Measurements from ENCODE around the gene ST8SIA6.

ST8SIA6 gene

DNA sequence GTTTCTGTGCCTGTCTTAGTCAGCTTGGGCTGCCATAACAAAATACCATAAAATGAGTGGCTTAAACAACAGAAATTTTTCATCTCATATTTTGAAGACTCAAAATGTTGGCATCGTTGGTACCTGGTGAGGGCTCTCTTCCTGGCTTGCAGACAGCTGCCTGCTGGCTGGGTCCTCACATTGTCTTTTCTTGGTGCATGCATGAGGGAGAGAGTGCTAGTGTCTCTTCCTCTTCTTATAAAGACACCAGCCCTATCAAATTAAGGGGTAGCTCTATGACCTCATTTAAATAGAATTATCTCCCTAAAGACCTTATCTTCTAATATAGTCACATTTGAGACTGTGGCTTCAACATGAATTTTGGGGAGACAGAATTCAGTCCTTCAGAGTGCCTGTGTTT, 39.9 kb downstream of the ST8SIA6 start:
- no peaks in the 10 kb centered on the region for H3K36me3 ChIP-seq (replicated peaks; ENCODE audit: insufficient read depth, low read length)
- H3K27ac ChIP-seq (ENCODE audit: low read length), result no peak overlapping the region
- H3K79me2 ChIP-seq (ENCODE audit: low read length), result no peaks in the 10 kb centered on the region
- no peak overlapping the region for H3K4me3 ChIP-seq (ENCODE audit: low read length)
- no peak overlapping the region for H2AFZ ChIP-seq (ENCODE audit: low read length)
- no peaks in the 10 kb centered on the region for H3K9me2 ChIP-seq (replicated peaks; ENCODE audit: insufficient read depth, low read length)
- DNase-seq, result no peak
- H3K9me3 ChIP-seq (replicated peaks; ENCODE audit: insufficient read depth, low read length), result no peaks in the 10 kb centered on the region
- no peaks in the 10 kb centered on the region for H4K20me1 ChIP-seq (ENCODE audit: insufficient read depth, low read length)
- no peak overlapping the region for H3K4me2 ChIP-seq (ENCODE audit: low read depth, low read length)
- no peaks in the 10 kb centered on the region for H3K4me1 ChIP-seq (ENCODE audit: low read length)
- no peaks in the 10 kb centered on the region for H3K27me3 ChIP-seq (replicated peaks; ENCODE audit: insufficient read depth, low read length)
- no peak overlapping the region for H3K9ac ChIP-seq (ENCODE audit: low read length)
- no peaks in the 10 kb centered on the region for H3F3A ChIP-seq (ENCODE audit: insufficient read depth, low read length)
- TF ChIP-seq, protein P1, sequence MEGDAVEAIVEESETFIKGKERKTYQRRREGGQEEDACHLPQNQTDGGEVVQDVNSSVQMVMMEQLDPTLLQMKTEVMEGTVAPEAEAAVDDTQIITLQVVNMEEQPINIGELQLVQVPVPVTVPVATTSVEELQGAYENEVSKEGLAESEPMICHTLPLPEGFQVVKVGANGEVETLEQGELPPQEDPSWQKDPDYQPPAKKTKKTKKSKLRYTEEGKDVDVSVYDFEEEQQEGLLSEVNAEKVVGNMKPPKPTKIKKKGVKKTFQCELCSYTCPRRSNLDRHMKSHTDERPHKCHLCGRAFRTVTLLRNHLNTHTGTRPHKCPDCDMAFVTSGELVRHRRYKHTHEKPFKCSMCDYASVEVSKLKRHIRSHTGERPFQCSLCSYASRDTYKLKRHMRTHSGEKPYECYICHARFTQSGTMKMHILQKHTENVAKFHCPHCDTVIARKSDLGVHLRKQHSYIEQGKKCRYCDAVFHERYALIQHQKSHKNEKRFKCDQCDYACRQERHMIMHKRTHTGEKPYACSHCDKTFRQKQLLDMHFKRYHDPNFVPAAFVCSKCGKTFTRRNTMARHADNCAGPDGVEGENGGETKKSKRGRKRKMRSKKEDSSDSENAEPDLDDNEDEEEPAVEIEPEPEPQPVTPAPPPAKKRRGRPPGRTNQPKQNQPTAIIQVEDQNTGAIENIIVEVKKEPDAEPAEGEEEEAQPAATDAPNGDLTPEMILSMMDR (IDR thresholded peaks at IDR 0.05; ENCODE audit: low read length), result no peak
- no peak for TF ChIP-seq EZH2 (optimal IDR thresholded peaks at IDR 0.05; ENCODE audit: low read depth, low read length)
- TF ChIP-seq EZH2phosphoT487 (IDR thresholded peaks at IDR 0.05; ENCODE audit: low read length), result no peak

DNA sequence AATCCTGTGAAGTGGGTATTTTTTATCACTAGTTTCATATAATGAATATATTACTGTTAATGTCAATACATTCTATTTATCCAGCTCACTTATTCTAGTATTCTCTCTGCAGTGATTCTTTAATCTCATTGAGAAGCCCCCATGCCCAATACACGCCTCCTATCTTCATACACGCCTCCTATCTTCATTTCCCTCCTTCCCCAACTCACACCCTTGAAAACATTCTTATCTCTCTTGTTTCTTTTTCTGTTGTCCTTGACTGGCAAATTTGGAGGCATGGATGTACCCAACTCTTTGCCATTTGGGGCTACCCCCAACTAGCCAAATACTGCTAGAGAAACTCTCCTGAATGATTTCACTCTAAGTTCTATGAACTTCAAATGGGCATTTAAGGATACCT, 40.5 kb downstream of the ST8SIA6 start:
- H3K79me2 ChIP-seq (ENCODE audit: low read length), result no peaks in the 10 kb centered on the region
- H3K4me1 ChIP-seq (ENCODE audit: low read length), result no peaks in the 10 kb centered on the region
- no peaks in the 10 kb centered on the region for H3K27me3 ChIP-seq (replicated peaks; ENCODE audit: insufficient read depth, low read length)
- H3K9me3 ChIP-seq (replicated peaks; ENCODE audit: insufficient read depth, low read length), result no peaks in the 10 kb centered on the region
- H3K27ac ChIP-seq (ENCODE audit: low read length), result no peak overlapping the region
- no peak for DNase-seq
- H3K36me3 ChIP-seq (replicated peaks; ENCODE audit: insufficient read depth, low read length), result no peaks in the 10 kb centered on the region
- H3K4me3 ChIP-seq (ENCODE audit: low read length), result no peak overlapping the region
- no peak for TF ChIP-seq EZH2phosphoT487 (IDR thresholded peaks at IDR 0.05; ENCODE audit: low read length)
- TF ChIP-seq EZH2 (optimal IDR thresholded peaks at IDR 0.05; ENCODE audit: low read depth, low read length), result no peak
- TF ChIP-seq, protein P1 (IDR thresholded peaks at IDR 0.05; ENCODE audit: low read length), result no peak
- H3F3A ChIP-seq (ENCODE audit: insufficient read depth, low read length), result no peaks in the 10 kb centered on the region
- H3K4me2 ChIP-seq (ENCODE audit: low read depth, low read length), result no peak overlapping the region
- no peak overlapping the region for H2AFZ ChIP-seq (ENCODE audit: low read length)
- no peaks in the 10 kb centered on the region for H4K20me1 ChIP-seq (ENCODE audit: insufficient read depth, low read length)
- no peak overlapping the region for H3K9ac ChIP-seq (ENCODE audit: low read length)
- H3K9me2 ChIP-seq (replicated peaks; ENCODE audit: insufficient read depth, low read length), result no peaks in the 10 kb centered on the region

DNA sequence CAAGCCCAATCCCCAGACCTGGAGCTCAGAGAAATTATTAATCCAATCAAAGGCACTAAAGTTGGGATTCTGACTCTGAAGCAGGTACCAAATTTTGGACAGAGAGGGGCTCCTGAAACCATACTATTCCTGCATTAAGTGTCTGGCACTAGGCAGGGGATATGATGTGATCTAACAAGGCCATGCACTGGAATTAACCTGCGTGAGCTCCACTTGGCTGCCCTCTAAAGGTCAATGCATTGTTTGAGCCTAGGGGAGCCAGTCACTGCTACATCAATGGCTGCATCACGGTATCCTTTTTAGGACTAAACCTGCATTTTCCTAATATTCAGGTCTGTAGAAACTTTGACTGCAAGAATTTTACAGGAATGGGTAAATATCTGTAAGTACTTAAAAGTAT, 42.1 kb downstream of the ST8SIA6 start:
- Histone ChIP-seq H3K9me3 (replicated peaks; ENCODE audit: insufficient read depth, low read length) (no peaks in the 10 kb centered on the region), H3K4me1 (ENCODE audit: low read length) (no peaks in the 10 kb centered on the region), H3K79me2 (ENCODE audit: low read length) (no peaks in the 10 kb centered on the region), H3K9ac (ENCODE audit: low read length) (no peak overlapping the region), H4K20me1 (ENCODE audit: insufficient read depth, low read length) (no peaks in the 10 kb centered on the region), H3K9me2 (replicated peaks; ENCODE audit: insufficient read depth, low read length) (no peaks in the 10 kb centered on the region), H3K27me3 (replicated peaks; ENCODE audit: insufficient read depth, low read length) (no peaks in the 10 kb centered on the region), H3K36me3 (replicated peaks; ENCODE audit: insufficient read depth, low read length) (no peaks in the 10 kb centered on the region), H3F3A (ENCODE audit: insufficient read depth, low read length) (no peaks in the 10 kb centered on the region), H3K4me2 (ENCODE audit: low read depth, low read length) (no peak overlapping the region), H2AFZ (ENCODE audit: low read length) (no peak overlapping the region), H3K27ac (ENCODE audit: low read length) (no peak overlapping the region), H3K4me3 (ENCODE audit: low read length) (no peak overlapping the region)
- DNase-seq, result no peak
- TF ChIP-seq EZH2phosphoT487 (IDR thresholded peaks at IDR 0.05; ENCODE audit: low read length) (no peak), EZH2 (optimal IDR thresholded peaks at IDR 0.05; ENCODE audit: low read depth, low read length) (no peak)
- TF ChIP-seq, protein P1 (IDR thresholded peaks at IDR 0.05; ENCODE audit: low read length), result no peak

Measured in MM.1S (cell line).